GF-D8 (cell line): Measurements from ENCODE around the gene VPS16.
"Not testable (repeated sequence)": the region's sequence is repeated elsewhere in the genome, so short reads cannot be mapped to it uniquely, and the experiment has no call there.

Source experiments
- DNase-seq: peaks from one replicate; lab custom pipeline; 2025; lab: John Stamatoyannopoulos, UW

The VPS16 gene

DNA sequence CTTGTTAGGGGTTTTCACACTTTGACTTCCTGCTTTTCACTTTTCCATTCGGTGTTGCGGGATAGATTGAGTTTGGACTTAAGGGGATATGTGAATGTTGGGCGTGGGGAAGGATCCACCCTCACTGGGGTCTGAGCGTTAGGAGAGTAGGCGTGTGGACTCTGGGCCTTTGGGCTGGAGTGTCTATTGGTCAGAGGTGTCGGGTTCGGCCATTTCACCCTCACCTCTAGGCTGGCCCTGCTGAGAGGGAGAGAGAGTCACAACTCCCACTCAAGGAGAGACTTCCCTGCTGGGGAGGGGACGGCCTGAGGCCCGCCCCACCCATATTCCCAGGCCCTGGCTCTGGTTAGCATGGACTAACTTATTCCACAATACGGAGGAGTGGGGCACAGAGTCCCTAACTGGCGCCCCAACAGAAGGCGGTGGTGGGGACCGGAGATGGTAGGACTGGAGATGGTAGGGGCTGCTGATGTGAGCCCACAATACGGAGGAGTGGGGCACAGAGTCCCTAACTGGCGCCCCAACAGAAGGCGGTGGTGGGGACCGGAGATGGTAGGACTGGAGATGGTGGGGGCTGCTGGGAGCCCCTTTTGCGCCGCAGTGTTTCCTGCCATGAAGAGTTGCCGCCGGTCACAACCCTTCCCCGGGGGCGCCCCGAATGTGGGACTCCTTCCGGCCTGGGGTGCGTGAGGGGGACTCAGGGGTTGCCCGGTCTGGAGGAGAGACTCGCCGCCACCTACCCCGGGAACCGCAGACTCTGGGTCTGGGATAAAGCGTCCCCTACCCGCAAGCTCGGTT lies 31.3 kb downstream of the VPS16 start:
- no peak for DNase-seq

DNA sequence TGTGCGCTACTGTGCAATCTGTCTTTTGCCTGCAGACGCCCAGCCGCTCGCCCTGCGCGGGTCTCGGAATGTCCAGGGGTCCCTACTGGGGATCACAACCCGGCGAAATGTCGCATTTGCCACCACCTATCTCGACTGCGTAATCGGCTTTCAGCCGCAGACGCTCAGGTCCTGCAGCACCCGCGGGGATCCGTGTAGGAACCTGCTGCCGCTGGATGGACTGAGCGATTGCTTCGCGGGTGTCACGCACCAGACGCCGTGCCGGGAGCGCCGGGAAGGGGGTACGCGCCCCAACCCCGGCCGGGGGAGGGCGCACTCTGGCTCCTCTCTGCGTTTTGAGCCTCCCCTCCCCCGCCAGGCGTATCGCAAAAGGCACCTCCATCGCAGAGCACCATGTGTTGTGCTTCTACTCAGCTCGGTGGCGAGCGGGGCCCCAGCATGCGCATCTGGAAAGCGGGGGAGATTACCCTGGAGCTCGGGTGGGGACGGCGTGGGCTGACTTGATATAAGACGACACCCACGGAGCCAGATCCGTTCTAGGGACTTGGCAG lies 32.0 kb downstream of the VPS16 start:
- peak; percentile 45 for DNase-seq

DNA sequence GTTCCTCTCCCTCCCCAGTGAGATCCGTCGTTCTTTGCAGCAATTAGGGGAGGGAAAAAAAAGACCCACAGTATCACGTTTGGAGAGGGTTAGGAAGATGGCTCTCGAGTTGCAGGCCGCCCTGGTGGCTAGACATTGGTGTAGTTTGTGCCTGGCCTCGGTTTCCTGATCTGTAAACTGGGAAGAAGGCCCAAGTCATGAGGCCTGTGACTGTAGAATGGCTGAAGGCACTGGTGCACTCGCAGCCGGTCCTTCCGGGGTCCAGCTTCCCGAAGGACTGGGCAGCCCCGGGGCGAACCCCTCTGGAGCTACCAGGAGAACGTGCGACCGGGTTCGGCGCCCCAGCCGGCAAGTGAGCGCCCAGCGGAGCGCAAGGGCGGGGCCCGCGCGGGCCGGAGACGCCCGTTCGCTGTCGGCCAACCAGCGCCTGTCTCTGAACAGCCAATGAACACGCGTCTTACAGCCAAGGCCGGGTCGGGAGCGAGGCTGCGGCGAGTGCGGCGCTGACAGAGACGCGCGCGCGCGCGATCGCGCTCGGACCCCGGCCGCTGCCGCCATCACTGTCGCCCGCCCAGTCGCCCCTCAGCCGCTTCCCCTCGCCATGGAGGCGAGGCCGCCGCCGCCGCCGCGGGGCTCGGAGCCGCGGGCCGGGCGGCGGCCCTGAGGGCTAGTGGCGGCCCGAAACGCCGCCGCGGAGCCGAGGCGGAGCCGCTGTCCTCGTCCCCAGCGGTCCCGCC lies 32.6 kb downstream of the VPS16 start, which contains the start of gene PTPRA:
Gene PTPRA (plus strand): TSS at position 472 of the 737 bp plus-strand sequence. CDS start 90,797 bp downstream, outside the sequence.
- peak; percentile 64 for DNase-seq

DNA sequence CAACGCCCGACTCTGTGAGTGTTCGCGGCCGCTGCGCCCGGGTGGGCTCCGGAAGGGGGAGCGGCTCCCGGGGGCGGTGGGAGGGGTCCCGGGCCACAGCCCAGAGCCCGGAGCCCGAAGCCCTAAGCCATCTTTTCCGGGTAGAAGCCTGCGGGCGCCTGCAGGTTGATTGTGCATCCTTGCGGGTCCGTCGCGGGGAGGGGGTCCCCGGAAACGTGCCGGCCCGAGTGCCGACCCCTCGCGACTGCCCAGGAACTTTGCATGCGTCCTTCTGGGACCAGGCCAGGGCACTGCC lies 33.1 kb downstream of the VPS16 start:
- DNase-seq: no peak

DNA sequence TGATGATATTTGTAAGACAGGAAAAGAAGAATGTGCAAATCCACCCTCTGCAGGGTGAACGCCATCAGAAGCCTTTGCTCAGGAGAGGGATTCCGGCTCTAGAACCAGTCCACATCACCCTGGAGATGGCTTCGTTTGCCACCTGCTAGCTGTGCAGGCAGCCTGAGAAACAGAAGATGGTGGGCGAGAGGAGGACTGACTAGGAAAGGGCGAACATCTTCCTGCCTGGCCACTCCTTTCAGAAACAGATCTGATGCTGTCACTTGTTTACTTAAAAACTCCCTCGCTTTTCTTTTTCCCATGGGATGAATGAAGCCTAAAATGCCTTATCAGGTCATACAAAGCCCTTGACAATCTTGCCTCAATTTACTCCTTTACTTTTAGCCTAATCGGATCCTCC lies 33.9 kb downstream of the VPS16 start:
- DNase-seq: no peak

DNA sequence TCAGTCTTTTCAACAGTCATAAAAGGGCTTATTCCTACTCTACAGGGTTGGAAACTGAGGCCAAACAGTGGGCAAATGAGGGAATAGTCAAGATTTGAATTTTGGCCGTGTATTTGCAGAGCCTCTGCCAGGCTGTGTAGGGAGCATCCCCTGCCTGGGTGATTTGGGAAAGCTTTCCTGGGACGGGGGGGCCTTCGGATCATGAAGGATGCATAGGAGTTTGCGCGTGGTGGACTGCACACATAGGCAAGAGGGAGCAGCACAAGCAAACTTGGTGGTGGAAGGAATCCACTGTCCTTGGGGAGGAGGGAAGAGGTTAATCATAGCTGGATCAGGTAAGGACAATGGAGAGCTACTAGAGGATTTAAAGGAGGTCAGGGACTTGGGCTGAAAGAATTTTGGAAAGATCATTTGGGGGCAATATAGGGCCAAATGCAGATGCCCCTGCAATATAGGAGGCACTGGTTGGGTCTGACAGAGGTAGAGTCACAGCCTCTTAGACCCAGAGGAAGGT lies 35.2 kb downstream of the VPS16 start:
- DNase-seq: no peak

DNA sequence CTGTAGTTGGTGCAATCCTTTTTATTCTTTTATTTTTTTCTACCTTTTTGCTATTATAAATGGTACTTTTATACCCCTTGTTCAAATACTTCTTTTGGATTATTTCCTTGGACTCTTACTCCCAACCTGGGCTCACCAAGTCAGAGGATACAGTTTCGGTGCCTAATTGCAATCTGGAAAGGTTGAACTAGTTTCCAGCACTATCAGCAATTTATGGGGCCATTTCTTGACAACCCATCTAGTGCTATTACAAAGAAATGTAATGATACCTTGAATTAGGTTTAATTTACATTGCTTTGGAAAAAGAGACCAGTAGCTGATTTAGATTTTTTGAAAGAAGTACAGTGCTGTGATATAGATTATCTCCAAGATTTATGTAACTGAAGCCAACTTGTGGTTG lies 38.0 kb downstream of the VPS16 start:
- no peak for DNase-seq

DNA sequence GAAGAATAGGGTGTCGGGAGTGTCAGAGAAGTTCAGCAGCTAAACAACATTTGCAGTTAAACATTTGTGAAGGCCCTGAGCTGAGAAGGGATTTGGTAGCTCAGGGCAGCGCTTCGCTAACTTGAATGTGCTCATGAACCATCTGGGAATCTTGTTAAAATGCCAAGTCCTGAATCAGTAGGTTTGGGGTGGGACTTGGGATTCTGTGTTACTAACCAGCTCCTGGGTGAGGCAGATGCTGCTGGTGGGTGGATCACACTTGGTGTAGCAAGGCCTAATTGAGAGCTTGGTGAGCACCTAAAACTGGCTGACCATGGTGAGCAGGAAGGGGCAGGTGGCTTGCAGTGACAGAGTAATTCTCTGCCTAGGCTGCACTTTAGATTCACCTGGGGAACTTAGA lies 38.6 kb downstream of the VPS16 start:
- no peak for DNase-seq

DNA sequence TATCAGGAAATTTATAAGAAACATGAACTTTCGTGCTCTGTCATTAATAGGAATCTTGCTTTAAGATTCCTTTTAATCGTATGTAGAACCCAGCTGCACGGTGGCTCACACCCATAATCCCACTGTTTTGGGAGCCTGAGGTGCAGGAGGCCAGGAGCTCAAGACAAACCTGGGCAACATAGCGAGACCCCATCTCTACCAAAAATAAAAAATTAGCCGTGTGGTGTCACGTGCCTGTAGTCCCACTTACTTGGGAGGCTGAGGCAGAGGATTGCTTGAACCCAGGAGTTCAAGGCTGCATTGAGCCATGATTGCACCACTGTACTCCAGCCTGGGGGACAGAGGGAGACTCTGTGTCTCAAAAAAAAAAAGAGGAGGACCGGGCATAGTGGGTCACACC lies 40.1 kb downstream of the VPS16 start:
- no peak for DNase-seq

DNA sequence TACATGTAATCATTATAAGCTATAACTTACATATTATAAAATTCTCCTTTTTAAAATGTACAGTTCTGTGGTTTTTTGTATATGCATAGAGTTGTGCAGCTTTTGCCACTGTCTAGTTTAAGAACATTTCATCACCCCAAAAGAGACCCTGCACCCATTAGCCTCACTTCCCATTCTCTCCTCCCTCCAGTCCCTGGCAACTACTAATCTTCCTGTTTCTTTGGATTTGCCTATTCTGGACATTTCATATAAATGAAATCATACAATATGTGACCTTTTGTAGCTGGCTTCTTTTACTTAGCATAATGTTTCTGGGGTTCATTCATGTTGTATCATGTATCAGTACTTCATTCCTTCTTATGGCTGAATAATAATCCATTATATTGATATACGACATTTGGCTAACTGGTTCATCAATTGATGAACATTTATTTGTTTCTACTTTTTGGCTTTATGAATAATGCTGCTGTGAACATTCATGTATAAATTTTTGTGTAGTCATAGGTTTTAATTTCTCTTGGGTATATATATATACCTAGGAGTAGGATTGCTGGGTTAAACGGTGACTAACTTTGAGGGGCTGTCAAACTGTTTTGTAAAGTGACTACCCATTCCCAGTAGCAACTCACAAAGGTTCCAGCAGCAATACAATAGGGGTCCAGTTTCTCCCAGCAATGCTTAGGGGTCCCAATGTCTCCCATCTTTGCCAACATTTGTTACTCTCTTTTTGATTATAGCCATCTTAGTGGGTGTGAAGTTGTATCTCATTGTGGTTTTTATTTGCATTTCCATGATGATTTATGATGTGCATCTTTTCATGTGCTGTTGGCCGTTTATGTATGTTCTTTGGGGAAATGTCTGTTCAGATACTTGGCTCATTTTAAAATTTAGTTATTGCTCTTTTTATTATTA lies 43.4 kb downstream of the VPS16 start:
- DNase-seq: no peak

DNA sequence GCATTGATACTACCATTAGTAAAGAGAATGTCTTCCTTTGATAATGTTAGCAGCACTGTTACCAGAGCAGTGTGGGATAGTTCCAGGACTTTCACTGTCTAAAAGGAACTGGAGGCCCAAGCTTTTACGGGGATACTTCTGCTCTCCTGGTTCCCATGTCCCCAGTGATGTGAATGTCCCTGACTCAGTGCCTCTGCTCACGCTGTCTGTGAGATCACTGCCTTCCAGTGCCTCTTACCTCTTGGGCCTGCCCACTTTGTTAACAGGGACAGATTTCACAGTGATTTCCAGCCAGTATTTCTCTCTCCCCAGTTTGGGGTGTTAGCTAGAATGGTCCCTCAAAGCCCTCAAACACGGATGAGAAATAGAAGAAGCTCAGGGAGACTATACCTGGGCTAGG lies 47.2 kb downstream of the VPS16 start:
- DNase-seq: no peak

DNA sequence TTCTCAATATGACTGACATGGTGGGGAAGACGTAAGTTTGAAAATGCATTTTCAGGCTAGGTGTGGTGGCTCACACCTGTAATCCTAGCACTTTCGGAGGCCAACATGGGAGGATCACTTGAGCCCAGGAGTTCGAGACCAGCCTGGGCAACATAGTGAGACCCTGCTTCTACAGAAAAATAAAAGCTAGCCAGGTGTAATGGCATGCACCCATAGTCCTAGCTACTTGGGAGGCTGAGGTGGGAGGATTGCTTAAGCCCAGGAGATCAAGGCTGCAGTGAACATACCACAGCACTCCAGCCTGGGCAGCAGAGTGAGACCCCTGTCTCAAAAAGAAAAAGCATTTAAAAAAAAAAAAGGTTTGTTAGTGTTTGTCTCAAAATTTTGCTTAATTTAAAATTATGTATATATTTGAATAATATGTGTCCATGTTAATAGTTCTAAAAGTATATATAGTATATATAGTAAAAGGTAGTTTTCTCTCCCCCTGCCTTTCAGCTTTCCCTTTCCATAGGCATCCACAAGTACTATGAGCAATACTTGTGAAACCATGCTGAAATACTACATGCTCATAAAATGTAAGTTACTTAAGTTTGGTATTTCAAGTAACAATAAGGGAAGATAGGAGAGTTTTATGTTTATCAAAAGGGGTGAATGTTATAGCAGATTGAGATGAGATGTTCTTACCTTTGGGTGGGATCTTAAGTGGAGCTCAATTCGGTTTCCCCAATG lies 47.8 kb downstream of the VPS16 start:
- no peak for DNase-seq

DNA sequence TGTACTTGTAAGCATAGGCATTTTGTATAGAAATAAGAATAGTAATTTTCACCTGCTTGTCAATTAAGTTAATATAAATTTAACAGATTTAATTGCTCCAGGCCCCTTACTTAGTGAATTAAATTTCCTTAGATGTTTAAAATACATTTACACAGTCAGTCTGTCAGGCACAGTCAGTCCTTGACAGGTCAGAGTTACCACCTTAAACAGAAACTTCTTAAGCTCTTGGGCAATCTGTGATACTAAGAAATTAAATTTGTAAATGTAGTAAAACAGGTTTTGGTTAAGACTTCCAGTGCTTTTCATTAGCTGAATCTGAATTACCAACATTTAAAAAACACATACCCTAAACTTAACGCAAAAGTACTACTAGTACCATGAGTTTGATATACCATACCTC lies 48.7 kb downstream of the VPS16 start:
- no peak for DNase-seq

DNA sequence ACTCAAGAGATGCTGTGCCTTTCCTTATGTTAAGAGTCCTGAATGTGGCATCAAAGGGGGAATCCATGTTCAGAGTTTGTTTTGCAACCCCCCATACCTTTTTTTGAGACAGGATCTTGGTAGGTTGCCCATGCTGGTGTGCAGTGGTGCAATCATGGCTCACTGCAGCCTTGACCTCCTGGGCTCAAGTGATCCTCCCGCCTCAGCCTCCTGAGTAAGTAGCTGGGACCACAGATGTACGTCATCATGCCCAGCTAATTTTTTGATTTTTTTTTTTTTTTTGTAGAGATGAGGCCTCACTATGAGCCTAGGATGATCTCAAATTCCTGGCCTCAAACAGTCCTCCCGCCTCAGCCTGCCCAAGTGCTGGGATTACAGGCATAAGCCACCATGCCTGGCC lies 49.3 kb downstream of the VPS16 start:
- no peak for DNase-seq

DNA sequence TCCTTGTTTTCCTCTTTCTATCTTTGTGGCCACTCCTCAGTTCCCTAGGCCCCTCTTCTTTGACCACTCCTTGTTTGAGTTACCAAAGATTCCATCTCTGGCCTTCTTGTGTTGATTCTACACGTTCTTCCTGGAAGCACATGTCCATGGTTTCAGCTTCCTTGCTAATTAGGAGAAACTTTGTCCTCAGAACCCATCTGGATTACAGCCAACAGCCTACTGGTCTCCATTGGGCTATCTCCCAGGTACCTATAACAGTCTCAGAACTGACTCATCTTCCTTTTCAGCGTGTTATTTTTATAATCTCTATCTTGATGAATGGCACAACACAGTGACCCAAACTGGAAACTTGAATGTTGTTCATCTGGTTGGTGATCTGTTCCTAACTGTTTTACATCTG lies 50.2 kb downstream of the VPS16 start:
- DNase-seq: no peak

DNA sequence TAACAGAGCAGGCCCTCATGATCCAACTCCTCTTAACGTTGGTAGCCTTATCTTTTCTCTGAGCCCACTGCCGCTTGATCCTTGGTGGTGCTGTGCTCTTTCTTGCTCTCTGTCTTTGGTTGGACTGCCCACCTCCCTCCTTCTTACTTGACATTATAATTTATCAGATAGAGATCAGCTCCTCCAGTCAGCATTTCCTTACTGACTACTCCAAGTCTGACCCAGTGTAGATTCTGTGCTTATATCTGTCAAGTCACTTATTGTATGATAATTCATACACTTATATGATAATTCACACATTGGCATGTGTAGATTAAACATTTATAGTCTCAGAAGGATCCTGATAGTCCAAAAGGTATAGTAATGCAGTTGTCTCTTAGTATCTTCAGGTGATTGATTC lies 50.8 kb downstream of the VPS16 start:
- no peak for DNase-seq

DNA sequence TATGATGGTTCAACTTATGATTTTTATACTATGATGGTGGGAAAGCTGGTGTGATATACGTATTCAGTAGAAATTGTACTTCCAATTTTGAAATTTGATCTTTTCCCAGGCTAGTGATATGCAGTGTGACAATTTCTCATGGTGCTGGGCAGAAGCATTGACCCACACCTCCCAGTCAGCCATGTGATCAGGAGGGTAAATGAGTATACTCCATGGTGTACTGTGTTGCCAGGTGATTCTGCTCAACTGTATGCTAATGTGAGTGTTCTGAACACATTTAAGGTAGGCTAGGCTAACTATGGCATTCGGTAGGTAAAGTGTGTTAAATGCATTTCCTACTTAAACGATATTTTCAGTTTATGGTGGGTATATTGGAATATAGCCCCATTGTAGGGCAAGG lies 51.8 kb downstream of the VPS16 start:
- DNase-seq: no peak

DNA sequence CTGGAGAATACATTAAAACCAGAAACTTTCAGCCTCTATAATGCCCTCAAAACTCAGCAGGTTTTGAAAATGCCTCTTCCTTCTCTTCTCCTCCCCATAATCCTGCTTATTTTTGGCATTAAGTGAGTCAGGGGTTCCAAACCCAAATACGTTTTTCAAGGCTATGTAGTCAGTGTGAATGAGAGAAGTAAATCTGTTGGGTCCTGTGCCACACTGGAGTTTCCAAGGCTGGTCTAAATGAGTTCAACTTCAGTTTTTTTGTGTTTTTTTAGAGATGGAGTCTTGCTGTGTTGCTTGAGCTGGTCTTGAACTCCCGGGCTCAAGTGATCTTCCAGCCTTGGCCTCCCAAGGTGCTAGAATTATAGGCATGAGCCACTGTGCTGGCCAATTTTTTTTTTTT lies 53.7 kb downstream of the VPS16 start:
- DNase-seq: no peak

DNA sequence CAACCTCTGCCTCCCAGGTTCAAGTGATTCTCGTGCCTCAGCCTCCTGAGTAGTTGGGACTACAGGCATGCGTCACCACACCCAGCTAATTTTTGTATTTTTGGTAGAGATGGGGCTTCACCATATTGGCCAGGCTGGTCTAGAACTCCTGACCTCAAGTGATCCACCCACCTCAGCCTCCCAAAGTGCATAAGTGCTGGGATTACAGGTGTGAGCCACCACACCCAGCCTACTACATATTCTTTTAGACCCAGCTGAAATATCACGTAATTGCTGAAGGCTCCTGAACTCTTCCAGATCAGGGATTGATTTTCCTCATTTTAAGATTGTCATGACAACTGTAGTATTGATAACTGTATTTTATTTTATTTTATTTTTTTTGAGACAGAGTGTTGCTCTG lies 54.6 kb downstream of the VPS16 start:
- DNase-seq: not testable (repeated sequence)

DNA sequence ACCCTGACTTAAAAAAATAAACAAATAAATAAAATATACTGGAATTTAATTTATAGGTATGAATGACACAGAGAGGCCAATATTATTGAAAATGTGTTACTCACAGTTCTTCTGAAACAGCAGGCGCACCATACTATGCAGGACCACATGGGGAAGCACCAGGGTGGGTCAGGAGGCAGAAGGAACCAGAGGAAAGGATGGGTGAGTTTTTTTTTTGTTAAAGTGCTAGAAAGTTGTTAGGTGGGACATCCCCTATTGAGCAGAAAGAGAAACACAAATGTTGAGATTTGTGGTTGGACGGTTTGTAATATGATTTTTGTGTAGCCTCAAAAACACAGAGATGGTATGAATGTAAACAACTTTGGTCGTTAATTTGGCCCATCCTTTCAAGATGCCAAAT lies 58.7 kb downstream of the VPS16 start:
- DNase-seq: no peak

DNA sequence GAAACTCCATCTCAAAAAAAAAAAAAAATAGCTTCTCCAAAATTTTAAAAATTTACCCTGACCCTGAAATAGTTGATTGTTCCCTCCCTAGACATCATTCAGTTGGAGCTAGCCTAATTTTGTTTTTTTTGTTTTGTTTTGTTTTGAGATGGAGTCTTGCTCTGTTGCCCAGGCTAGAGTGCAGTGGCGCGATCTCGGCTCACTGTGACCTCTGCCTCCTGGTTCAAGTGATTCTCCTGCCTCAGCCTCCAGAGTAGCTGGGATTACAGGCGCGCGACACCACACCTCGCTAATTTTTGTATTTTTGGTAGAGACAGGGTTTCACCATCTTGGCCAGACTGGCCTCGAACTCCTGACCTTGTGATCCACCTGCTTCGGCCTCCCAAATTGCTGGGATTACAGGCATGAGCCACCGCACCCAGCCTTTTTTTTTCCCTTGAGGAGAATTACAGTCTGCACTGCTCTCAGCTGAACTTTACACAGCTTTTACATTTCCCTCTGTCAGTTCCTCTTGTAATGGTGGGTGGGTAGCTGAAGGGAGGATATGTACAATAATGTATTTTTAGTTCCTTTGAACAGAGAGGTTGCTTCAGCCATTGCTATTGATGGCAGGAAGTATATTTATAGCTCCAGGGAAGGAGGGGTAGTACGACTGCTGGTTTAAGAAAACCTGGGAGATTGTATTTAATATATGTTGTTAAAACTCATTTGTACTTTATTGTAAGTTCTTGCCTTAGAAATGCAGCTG lies 60.5 kb downstream of the VPS16 start:
- no peak for DNase-seq
